HG02970 (cell line): ENCODE data around the gene C6orf120.
"Not testable (repeated sequence)": the region's sequence is repeated elsewhere in the genome, so short reads cannot be mapped to it uniquely, and the experiment has no call there.

Experiments
- ATAC-seq: cut with Tn5 transposase; IDR thresholded peaks from one replicate; pipeline ENCODE4 v1.9.1; 2021; ENCODE audit warnings: mild to moderate bottlenecking, moderate library complexity, moderate number of reproducible peaks; ENCODE audit not compliant: unreplicated experiment, low FRiP score

Gene C6orf120

GRCh38 chr6:169677096-169677495 lies 24.8 kb upstream of the C6orf120 start:
- ATAC-seq, result no peak

GRCh38 chr6:169678342-169678741 lies 23.6 kb upstream of the C6orf120 start:
- no peak for ATAC-seq

- ATAC-seq, result no peak
These were observed 17.9 kb upstream of the C6orf120 start for GRCh38 chr6:169684056-169684455.

- ATAC-seq, result no peak
These were observed 16.1 kb upstream of the C6orf120 start for GRCh38 chr6:169685860-169686259.

GRCh38 chr6:169689287-169689686 lies 12.6 kb upstream of the C6orf120 start:
- no peak for ATAC-seq

- ATAC-seq, result no peak
These were observed 10.7 kb upstream of the C6orf120 start for GRCh38 chr6:169691260-169691659.

- ATAC-seq, result no peak
These were observed 9.4 kb upstream of the C6orf120 start for GRCh38 chr6:169692516-169692915.

- ATAC-seq, result no peak
These were observed 6.8 kb upstream of the C6orf120 start for GRCh38 chr6:169695131-169695530.

GRCh38 chr6:169697115-169697514 lies 4.8 kb upstream of the C6orf120 start:
- not testable (repeated sequence) for ATAC-seq

- no peak for ATAC-seq
These were observed 1.6 kb upstream of the C6orf120 start for GRCh38 chr6:169700296-169700695.

GRCh38 chr6:169701311-169701953 lies 494 bp upstream of the C6orf120 start:
- ATAC-seq, result no peak

- ATAC-seq, result no peak
These were observed 917 bp downstream of the C6orf120 start for GRCh38 chr6:169702840-169703246.

GRCh38 chr6:169707772-169708171 lies 5.8 kb downstream of the C6orf120 start:
- ATAC-seq, result no peak

- no peak for ATAC-seq
These were observed 7.4 kb downstream of the C6orf120 start for GRCh38 chr6:169709293-169709692.

GRCh38 chr6:169710009-169710408 lies 8.1 kb downstream of the C6orf120 start:
- no peak for ATAC-seq

- no peak for ATAC-seq
These were observed 12.3 kb downstream of the C6orf120 start for GRCh38 chr6:169714178-169714577.

- ATAC-seq, result no peak
These were observed 12.7 kb downstream of the C6orf120 start for GRCh38 chr6:169714595-169714994.

- no peak for ATAC-seq
These were observed 17.2 kb downstream of the C6orf120 start for GRCh38 chr6:169719117-169719516.

- no peak for ATAC-seq
These were observed 18.4 kb downstream of the C6orf120 start for GRCh38 chr6:169720207-169720855.

GRCh38 chr6:169722362-169723199 lies 20.7 kb downstream of the C6orf120 start:
- ATAC-seq, result no peak

GRCh38 chr6:169723200-169723909 lies 21.4 kb downstream of the C6orf120 start:
- ATAC-seq, result peak; percentile 38
